WTC11 (cell line): ENCODE measurements around the gene MRPS17. TPM values are rescaled to one million over a fixed set of nuclear protein-coding genes. Genes with fewer than 3 reads are reported as not detected.

Source experiments
- SMAD4 ChIP-seq: sonication (generic); formaldehyde crosslinking; IDR thresholded peaks from 2 replicates; pipeline ENCODE4 v1.8.0; 2022; ENCODE audit warnings: mild to moderate bottlenecking, missing genetic modification reagents
- total RNA-seq: library from RNA; stranded (reverse); gene quantifications from 3 replicates; pipeline ENCODE4 v1.2.3, GENCODE V29; 2021
- TF ChIP-seq, protein P1 (sequence below): fragments of 250-450 bp; sonication (Bioruptor Pico); IDR thresholded peaks from 2 replicates; pipeline ENCODE4 v2.1.2; 2022; ENCODE audit warnings: mild to moderate bottlenecking, moderate library complexity
- TF ChIP-seq, protein P2 (sequence below): sonication (generic); formaldehyde crosslinking; IDR thresholded peaks from 2 replicates; pipeline ENCODE4 v1.8.1; 2022; ENCODE audit warnings: low read depth, missing genetic modification reagents, borderline replicate concordance

The MRPS17 gene
- total RNA-seq, 1 experiment from 2014 or later, result 25.6 TPM

DNA sequence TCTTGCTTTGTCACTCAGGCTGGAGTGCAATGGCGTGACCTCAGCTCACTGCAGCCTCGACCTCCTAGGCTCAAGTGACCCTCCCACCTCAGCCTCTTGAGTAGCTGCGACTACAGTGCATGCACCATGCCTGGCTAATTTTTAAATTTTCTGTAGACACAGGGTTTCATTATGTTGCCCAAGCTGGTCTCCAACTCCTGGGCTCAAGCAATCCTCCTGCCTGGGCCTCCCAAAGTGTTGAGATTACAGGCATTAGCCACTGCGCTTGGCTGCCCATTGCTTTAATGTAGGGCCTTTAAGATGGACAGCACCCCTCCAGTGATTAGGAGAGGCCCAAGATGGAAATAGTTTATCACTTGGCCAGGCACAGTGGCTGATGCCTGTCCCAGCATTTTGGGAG, 52.1 kb downstream of the MRPS17 start (continued):
- TF ChIP-seq, protein P1, sequence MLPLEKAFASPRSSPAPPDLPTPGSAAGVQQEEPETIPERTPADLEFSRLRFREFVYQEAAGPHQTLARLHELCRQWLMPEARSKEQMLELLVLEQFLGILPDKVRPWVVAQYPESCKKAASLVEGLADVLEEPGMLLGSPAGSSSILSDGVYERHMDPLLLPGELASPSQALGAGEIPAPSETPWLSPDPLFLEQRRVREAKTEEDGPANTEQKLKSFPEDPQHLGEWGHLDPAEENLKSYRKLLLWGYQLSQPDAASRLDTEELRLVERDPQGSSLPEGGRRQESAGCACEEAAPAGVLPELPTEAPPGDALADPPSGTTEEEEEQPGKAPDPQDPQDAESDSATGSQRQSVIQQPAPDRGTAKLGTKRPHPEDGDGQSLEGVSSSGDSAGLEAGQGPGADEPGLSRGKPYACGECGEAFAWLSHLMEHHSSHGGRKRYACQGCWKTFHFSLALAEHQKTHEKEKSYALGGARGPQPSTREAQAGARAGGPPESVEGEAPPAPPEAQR (CRISPR knock-in tag), result no peak
- no peak for TF ChIP-seq SMAD4 (CRISPR knock-in tag)
- TF ChIP-seq, protein P2, sequence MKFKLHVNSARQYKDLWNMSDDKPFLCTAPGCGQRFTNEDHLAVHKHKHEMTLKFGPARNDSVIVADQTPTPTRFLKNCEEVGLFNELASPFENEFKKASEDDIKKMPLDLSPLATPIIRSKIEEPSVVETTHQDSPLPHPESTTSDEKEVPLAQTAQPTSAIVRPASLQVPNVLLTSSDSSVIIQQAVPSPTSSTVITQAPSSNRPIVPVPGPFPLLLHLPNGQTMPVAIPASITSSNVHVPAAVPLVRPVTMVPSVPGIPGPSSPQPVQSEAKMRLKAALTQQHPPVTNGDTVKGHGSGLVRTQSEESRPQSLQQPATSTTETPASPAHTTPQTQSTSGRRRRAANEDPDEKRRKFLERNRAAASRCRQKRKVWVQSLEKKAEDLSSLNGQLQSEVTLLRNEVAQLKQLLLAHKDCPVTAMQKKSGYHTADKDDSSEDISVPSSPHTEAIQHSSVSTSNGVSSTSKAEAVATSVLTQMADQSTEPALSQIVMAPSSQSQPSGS (CRISPR knock-in tag), result no peak
- TF ChIP-seq, all 79 proteins: peak for 0

Other genes with a start within 250 kb of the MRPS17 start
- 0.07 to 0.09 TPM (median 0.07 TPM) in 3 replicates for gene SEPTIN14, start 89.1 kb upstream of the MRPS17 start, total RNA-seq
- 2.5 to 3.1 TPM (median 2.5 TPM) in 3 replicates for gene ZNF713, start 64.4 kb upstream of the MRPS17 start, total RNA-seq
- gene NIPSNAP2, start 12.7 kb downstream of the MRPS17 start, total RNA-seq, result 38.5 to 46.3 TPM (median 42.6 TPM) in 3 replicates
- gene PSPH, start 99.6 kb downstream of the MRPS17 start, total RNA-seq, result 43.7 to 49.3 TPM (median 49.2 TPM) in 3 replicates
- gene CCT6A, start 99.9 kb downstream of the MRPS17 start, total RNA-seq, result 208 to 246 TPM (median 209 TPM) in 3 replicates
- 99.6 to 105 TPM (median 99.6 TPM) in 3 replicates for gene SUMF2, start 112.4 kb downstream of the MRPS17 start, total RNA-seq
- gene PHKG1, start 141.1 kb downstream of the MRPS17 start, total RNA-seq, result not detected in 3 replicates
- gene CHCHD2, start 154.6 kb downstream of the MRPS17 start, total RNA-seq, result 2.2 to 2.4 TPM (median 2.2 TPM) in 3 replicates
- not detected in 3 replicates for gene NUPR2, start 164.5 kb downstream of the MRPS17 start, total RNA-seq